PC-9 (cell line): ENCODE data around the gene HLA-A.

Source experiments
- EZH2 ChIP-seq: fragments of 200-600 bp; sonication (generic); IDR thresholded peaks from 2 replicates; pipeline ENCODE4 v1.8.0; 2017; ENCODE audit warnings: antibody characterized with exemption, low read depth
- TF ChIP-seq, protein P1 (sequence below): fragments of 200-600 bp; sonication (generic); conservative IDR thresholded peaks from 2 replicates; pipeline ENCODE4 v1.6.1; 2017; ENCODE audit warnings: mixed run types, antibody characterized with exemption, mild to moderate bottlenecking, moderate library complexity

DNA sequence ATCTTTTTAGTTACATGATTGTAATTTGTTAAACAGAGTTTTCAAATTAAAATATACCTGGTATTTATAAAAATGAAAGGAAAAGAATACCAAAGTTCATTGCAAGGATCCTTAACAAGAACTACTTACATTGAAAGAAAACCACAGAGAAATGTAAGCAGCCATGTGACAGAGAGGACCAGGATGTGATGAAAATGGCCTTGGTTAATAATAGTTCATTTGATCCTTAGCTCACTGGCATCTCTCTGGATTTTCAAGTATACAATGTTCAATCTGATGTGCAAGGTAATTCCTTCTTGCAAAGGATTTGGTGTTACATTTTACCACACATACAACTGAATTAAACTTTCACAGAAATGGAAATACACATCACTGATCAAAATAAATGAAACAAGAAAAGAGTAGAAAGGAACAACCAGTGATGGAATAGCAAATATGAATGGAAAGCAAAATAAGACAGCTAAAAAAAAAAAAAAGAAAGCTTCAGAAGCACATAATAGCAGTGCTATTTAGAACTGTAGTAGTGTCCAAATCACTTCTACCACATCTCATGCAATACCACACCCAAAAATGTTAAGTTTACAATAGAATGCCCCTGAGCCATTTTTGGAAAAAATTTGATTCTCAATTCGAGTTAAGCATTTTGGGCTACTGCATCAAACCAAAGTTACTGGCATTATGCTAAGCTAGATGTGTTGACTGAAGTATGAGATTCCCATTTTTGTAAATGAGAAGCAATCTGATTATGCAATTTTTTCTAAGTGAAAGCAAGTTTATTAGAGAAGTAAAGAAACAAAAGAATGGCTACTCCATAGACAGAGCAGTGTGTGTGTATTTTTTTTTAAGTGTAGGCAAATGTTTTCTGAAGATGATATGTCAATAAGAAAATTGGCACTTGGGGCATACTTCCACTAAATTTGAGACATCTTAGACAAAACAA lies 22.6 kb upstream of the HLA-A start:
- TF ChIP-seq, protein P1, sequence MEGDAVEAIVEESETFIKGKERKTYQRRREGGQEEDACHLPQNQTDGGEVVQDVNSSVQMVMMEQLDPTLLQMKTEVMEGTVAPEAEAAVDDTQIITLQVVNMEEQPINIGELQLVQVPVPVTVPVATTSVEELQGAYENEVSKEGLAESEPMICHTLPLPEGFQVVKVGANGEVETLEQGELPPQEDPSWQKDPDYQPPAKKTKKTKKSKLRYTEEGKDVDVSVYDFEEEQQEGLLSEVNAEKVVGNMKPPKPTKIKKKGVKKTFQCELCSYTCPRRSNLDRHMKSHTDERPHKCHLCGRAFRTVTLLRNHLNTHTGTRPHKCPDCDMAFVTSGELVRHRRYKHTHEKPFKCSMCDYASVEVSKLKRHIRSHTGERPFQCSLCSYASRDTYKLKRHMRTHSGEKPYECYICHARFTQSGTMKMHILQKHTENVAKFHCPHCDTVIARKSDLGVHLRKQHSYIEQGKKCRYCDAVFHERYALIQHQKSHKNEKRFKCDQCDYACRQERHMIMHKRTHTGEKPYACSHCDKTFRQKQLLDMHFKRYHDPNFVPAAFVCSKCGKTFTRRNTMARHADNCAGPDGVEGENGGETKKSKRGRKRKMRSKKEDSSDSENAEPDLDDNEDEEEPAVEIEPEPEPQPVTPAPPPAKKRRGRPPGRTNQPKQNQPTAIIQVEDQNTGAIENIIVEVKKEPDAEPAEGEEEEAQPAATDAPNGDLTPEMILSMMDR, result no peak
- no peak for TF ChIP-seq EZH2
